Raji (cell line): Measurements from ENCODE around the gene APBB2.

Experiments
- POLR2A ChIP-seq: IDR thresholded peaks from 2 replicates; pipeline ENCODE4 v1.6.1; 2011; ENCODE audit warnings: low read depth, low read length, control low read depth; ENCODE audit not compliant: insufficient read depth

Gene APBB2

GRCh38 chr4:40915318-40916217 lies 298.8 kb downstream of the APBB2 start:
- TF ChIP-seq POLR2A, result no peak

DNA sequence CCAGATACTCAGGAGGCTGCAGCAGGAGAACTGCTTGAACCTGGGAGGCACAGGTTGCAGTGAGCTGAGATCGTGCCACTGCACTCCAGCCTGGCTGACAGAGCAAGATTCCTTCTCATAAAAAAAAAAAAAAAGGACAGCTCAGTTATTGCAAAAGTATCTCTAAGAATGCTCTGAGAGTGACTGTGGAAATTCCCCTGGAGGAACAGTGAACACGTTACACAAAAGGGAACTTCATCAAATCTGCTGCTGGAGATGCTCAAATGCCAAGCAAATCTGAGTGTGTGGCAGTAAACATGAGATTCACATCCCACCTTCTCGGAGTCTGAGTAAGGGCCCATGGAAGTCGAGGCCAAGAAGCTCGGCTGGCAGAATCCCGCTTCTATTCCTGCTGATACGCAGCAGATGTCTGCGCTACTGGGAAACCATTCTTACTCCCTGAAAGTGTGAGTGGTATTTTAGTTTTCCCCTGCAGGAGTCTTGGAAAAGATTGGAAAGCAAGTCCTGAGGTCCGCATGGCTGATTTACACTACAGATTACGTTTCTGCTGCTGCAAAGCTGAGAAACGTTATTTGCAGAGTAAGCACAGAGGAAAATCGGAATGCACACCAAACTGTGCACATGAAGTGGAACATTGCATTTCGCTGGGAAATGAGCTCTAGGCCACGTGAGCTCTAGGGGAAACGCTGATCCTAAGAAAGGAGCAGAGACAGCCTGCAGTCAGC lies 301.7 kb downstream of the APBB2 start:
- no peak for TF ChIP-seq POLR2A

DNA sequence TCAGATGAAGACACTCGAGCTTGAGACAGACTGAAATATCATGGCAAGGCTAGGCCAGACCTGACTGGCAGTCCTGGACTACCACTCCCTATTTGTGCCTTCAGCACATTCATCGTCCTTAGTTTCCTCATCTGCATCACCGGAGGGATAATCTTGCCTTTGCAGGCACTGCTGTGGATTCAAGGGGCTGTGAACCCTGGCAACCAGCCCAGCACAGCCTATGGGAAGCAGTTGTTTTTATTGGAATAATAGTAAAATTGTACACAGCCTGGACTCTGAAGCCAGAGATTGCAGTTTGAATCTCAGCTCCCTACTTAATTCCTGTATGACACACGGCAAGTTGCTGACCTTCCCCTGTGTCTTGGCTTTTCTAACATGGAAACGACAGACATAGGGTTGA lies 303.6 kb downstream of the APBB2 start:
- no peak for TF ChIP-seq POLR2A

DNA sequence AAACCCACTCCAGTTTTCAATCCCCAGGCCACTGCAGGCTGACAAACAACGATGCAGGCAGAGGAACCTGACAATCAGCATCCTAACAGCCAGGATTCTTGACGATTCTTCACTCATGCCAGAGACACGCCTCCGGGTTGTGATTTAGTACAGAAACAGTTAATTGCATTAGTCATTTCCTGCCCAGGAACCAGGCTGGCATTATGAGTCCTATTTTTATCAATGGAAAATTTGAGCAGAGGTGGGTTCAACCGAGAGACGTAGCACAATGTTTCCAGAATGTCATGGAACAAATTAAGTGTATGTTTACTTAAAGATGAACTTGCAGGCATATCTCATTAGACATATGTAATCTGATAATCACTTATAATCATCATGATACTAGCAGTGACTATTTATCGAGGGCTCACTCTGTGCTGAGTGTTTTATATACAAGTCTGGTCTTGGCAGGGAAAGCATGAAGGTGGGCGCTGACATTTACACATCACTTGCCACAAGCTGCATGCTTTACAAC lies 304.9 kb downstream of the APBB2 start:
- no peak for TF ChIP-seq POLR2A

DNA sequence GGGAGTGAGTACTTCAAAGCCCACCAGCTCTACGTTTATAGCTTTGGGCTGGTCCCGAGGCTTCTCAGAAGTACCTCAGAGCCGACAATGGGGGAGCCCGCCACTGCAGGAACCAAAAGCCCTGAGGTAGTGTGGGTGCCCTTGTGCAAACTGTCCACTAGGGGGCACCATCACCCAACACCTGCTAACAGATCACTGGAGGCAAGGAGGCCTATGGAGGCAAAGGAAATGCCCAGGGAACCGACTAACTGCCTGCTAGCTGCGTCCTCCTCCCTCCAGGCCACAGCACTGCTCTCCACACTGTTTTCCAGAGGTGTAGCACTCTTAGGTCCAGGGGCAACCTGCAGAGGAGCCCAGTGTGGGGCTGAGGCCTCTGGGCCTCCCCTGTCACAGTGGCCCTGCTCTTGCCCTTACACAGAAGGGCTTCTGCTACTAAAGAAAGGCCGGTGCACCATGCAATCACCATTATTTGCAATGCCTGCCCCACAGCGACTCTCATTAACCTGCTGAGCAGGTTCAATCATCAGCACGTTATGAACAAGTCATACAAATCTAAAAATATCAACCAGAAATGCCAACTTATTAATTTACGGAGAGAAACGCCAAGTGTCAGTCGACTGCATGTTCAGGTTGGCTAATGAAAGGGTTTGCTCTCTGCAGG lies 305.5 kb downstream of the APBB2 start:
- TF ChIP-seq POLR2A, result no peak

DNA sequence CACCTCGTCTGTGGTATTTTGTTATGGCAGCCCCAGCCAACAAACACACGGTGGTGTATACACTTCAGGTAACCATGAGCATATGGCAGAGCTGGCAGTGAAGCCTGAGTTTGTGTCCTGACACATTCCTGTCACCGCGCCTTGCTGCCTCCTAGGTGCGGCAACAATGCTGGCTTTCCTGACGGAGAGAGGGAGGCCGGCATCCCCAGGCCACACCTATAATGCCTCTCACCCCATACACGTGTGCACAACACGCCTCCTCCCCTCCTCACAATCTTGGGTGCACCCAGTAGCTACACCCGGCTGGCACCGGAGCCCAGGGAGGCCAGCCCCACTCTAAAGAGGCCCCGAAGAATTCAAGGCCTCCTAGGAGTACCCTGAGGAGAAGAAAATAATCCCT lies 306.0 kb downstream of the APBB2 start:
- TF ChIP-seq POLR2A, result no peak

DNA sequence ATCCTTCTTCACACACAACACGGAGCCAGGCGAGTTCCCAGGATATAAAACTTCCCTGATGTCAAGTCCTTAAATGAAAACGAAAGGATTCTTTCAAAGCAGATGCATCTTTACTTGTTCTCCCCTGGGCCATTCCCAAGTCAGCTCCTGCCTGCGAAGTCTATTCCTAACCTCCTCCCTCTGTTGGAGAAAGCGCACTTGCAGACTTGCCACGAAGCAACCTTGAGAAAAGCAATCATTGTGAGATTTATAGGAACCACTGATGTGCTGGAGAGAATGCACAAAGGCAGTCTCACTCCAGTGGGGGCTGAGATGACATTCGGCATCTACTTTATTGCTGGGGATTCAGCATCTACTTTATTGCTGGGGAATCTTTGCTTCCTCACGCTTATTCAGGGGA lies 308.9 kb downstream of the APBB2 start:
- TF ChIP-seq POLR2A, result no peak

- TF ChIP-seq POLR2A, result no peak
Observed at GRCh38 chr4:40897557-40898203, 316.7 kb downstream of the APBB2 start.

DNA sequence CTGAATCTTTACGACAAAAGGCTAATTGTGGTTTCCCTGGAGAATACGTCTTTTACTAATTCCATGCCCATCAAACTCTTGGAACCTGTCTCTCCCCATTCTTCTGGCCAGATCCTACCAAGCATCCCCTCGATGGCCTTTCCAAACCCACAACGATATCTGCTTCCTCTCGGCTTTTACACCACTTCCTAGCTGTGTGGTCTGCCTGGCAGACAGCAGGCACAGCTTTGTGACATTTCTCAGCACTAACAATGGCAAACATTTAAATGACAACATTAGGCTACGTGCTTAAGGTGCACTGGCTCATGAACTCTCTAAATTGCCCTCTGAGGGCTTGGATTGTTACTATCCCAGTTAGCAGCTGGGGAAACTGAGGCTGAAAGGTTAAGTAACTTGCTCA lies 323.6 kb downstream of the APBB2 start:
- no peak for TF ChIP-seq POLR2A

DNA sequence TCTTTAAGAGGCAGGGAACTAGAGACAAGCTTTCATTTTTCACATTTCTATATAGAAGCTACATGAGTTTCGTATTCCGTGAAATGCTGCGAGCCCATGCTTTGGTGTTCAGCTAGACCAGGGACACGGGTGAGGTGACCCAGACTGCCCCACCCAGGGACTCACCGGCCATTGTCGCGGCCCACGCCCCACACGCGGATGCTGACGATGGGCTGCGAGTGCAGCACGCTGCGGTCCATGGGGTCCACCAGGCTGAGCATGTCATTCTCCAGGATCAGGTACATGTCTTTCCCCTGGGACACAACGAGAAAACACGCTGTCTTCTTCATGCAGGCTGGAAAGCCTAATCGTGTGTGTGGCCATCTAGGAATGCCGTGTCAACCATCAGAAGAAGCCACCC lies 324.1 kb downstream of the APBB2 start:
- no peak for TF ChIP-seq POLR2A

DNA sequence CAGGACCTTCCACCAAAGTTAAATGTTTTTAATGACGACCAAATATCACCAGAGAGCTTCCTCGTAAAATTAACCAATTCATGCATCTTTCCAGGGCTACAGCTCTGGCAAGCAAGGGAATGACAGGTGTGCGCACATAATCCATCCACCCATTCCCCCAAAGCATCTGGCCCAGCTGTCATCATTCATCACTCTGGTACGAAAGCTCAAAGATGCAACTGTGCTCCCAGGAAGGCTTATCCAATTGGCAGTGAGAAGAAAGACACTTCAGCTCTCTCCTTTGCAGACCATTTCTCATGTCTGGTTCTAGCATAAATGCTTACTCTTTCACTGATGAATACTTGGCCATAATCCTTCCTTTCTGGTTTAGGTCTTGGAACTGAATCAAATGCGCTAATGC lies 325.4 kb downstream of the APBB2 start:
- TF ChIP-seq POLR2A, result no peak

- no peak for TF ChIP-seq POLR2A
Observed at GRCh38 chr4:40887764-40888131, 326.6 kb downstream of the APBB2 start.

GRCh38 chr4:40886931-40887763 lies 327.2 kb downstream of the APBB2 start:
- TF ChIP-seq POLR2A, result no peak

GRCh38 chr4:40881851-40882250 lies 332.5 kb downstream of the APBB2 start:
- no peak for TF ChIP-seq POLR2A
